ENCODE measurements around the gene OPCML.

Gene OPCML

GRCh38 chr11:133331031-133331430, 201.3 kb downstream of the OPCML start:
- TF ChIP-seq, protein P1, sequence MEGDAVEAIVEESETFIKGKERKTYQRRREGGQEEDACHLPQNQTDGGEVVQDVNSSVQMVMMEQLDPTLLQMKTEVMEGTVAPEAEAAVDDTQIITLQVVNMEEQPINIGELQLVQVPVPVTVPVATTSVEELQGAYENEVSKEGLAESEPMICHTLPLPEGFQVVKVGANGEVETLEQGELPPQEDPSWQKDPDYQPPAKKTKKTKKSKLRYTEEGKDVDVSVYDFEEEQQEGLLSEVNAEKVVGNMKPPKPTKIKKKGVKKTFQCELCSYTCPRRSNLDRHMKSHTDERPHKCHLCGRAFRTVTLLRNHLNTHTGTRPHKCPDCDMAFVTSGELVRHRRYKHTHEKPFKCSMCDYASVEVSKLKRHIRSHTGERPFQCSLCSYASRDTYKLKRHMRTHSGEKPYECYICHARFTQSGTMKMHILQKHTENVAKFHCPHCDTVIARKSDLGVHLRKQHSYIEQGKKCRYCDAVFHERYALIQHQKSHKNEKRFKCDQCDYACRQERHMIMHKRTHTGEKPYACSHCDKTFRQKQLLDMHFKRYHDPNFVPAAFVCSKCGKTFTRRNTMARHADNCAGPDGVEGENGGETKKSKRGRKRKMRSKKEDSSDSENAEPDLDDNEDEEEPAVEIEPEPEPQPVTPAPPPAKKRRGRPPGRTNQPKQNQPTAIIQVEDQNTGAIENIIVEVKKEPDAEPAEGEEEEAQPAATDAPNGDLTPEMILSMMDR (conservative IDR thresholded peaks at IDR 0.05), result no peak

DNA sequence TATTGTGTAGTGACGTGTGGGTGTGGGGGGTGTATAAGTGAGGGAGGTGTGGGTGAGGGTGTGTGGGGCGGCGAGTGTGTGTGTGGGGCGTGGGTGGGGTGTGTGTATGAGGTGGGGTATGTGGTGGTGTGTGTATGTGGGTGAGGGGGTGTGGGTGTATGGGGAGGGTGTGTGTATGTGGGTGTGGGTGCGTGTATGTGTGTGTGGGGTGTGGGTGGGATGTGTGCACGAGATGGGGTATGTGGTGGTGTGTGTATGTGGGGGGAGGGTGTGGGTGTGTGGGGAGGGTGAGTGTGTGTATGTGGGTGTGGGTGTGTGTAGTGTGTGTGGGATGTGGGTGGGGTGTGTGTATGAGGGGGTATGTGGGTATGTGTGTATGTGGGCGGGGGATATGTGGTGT, 205.5 kb downstream of the OPCML start:
- no peak overlapping the region for H3K27ac ChIP-seq
- TF ChIP-seq, protein P1 (conservative IDR thresholded peaks at IDR 0.05), result no peak

More at GRCh38 chr11:133331031-133331430, 201.3 kb downstream of the OPCML start:
- no peak overlapping the region for H3K27ac ChIP-seq

DNA sequence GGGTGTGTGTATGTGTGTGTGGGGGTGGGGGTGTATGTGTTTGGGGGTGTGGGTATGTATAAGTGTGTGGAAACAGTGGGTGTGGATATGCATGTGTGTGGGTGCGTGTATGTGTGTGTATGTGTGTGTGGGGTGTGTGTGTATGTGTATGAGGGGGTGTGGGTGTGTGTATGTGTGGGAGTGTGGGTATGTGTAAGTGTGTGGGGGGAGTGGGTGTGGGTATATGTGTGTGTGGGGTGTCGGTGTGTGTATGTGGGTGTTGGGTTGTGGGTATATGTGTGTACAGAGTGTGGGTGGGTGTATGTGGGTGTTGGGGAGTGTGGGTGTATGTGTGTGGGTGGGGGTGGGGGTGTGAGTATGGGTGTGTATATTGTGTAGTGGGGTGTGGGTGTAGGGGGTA, 206.0 kb downstream of the OPCML start:
- TF ChIP-seq, protein P1 (conservative IDR thresholded peaks at IDR 0.05), result no peak

DNA sequence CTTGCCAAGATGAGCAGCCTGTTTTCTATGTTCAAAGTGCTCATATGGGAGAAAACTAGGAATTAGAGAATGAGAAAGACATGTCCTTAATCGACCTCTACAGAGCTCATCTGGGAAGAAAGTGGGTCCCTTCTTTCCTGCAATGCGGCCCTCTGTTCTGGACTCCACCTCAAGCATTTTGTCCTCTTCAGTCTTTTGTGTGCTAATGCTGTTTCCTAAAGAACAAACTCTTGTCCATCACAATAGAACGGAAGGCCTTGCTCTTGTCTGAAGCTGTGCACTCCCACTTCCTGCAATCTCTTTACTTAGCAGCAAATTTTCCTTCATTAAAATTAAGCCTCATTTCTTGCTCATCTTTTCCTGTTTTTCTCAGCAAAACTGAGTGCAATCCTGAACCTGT, 206.6 kb downstream of the OPCML start:
- TF ChIP-seq, protein P1 (conservative IDR thresholded peaks at IDR 0.05), result no peak
- H3K27ac ChIP-seq, result no peak overlapping the region

More for the DNA sequence above, 206.0 kb downstream of the OPCML start:
- no peak overlapping the region for H3K27ac ChIP-seq

DNA sequence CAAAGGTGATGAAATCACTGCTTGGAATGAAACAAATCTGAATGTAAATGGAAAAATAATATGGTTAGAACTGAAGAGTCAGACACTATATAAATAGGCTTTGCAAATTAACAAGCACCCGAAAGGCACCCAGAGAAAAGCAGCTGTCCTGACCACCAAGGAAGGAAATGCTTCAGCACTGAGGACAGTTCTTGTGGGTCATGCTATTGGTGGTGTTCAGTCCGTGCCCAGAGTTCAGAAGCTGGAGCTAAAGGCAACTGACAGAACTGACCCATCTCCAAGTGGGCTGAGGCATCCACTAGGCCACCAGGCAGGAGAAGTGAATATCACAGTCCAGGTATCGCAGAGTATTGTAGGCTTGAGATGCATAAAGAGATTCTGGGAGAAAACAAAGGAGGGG, 208.9 kb downstream of the OPCML start:
- TF ChIP-seq, protein P1 (conservative IDR thresholded peaks at IDR 0.05), result no peak
- no peak overlapping the region for H3K27ac ChIP-seq

GRCh38 chr11:133318221-133318620, 214.1 kb downstream of the OPCML start:
- TF ChIP-seq, protein P1 (conservative IDR thresholded peaks at IDR 0.05), result no peak
- no peak overlapping the region for H3K27ac ChIP-seq

- TF ChIP-seq, protein P1 (conservative IDR thresholded peaks at IDR 0.05), result no peak
Measured at GRCh38 chr11:133311230-133311629, 221.1 kb downstream of the OPCML start.

More at GRCh38 chr11:133311230-133311629, 221.1 kb downstream of the OPCML start:
- no peak overlapping the region for H3K27ac ChIP-seq

Data from VCaP (cell line).